ENCODE results near the gene TMCC2.

- peak in 2 of 11 experiments; percentile 14 to 31 for TF ChIP-seq CTCF (IDR thresholded peaks at IDR 0.05 in 8 of 11, conservative IDR thresholded peaks at IDR 0.05 in 3 of 11)
- no peak for TF ChIP-seq POLR2A (IDR thresholded peaks at IDR 0.05)
Observed at GRCh38 chr1:205227584-205228013, at the start of gene TMCC2.

All from spleen (tissue), 7 donors.